HG02870 (cell line): Measurements from ENCODE around the gene AHCTF1.

ENCODE experiments used
- ATAC-seq: cut with Tn5 transposase; IDR thresholded peaks from one replicate; pipeline ENCODE4 v1.9.1; 2021; ENCODE audit warnings: mild to moderate bottlenecking, moderate library complexity; ENCODE audit not compliant: unreplicated experiment

Gene AHCTF1

GRCh38 chr1:246801241-246802020 is 130.3 kb downstream of the AHCTF1 start:
- no peak for ATAC-seq

DNA sequence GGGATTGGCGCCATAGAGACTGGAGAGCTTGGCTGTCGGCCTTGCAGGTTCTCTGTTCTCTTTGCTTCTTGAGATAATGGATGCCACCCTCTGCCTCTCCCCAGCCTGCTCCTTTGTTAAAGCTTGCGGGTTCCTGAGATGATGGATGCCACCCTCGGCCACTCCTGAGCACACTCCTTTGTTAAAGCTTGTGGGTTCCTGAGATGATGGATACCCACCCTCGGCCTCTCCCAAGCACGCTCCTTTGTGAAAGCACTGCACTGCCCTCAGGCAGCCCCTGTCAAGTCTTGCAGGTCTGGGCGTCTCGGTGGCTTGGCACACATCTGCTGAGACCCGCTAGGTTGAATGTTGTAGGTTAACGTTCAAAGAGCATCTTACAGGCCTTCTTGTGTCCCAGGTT is 131.0 kb downstream of the AHCTF1 start:
- ATAC-seq: no peak

- no peak for ATAC-seq
Observed at GRCh38 chr1:246800356-246800755, 131.4 kb downstream of the AHCTF1 start.

GRCh38 chr1:246798606-246799496 is 132.9 kb downstream of the AHCTF1 start:
- ATAC-seq: no peak

DNA sequence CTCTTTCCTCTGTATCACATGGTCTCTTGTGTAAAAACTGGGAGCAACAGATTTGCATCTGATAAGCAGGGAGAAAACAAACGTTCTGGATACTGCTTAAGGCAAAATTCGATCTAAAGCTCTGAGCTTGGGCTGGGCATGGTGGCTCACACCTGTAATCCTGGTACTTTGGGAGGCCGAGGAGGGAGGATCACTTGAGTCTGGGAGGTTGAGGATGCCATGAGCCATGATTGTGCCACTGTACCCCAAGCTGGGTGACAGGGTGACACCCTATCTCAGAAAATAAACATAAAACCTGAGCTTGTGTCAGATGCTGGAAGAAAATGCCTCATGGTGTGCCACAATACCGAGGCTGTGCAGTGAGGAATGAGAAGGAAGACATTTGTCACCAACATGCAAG is 133.6 kb downstream of the AHCTF1 start:
- no peak for ATAC-seq

DNA sequence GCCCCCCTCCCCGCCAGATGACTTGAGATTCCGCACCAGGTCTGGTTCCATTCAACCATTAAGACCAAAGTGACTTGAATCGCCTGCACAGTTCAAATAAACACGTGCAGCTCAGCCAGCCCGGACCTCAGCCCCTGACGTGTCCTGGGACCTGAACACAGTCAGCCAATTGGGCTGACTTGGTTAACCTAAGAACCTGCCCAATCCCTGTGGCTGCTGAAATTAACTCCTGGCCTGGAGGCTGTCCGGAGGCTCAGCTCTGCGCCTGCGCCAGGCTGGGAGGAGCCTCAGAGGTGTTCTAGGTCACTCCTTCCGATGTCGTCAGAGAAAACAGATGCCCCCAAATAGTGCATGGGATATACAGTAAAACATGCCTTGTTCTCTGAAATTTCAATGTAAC is 134.2 kb downstream of the AHCTF1 start:
- ATAC-seq: no peak

- no peak for ATAC-seq
Observed at GRCh38 chr1:246797157-246797556, 134.6 kb downstream of the AHCTF1 start.

DNA sequence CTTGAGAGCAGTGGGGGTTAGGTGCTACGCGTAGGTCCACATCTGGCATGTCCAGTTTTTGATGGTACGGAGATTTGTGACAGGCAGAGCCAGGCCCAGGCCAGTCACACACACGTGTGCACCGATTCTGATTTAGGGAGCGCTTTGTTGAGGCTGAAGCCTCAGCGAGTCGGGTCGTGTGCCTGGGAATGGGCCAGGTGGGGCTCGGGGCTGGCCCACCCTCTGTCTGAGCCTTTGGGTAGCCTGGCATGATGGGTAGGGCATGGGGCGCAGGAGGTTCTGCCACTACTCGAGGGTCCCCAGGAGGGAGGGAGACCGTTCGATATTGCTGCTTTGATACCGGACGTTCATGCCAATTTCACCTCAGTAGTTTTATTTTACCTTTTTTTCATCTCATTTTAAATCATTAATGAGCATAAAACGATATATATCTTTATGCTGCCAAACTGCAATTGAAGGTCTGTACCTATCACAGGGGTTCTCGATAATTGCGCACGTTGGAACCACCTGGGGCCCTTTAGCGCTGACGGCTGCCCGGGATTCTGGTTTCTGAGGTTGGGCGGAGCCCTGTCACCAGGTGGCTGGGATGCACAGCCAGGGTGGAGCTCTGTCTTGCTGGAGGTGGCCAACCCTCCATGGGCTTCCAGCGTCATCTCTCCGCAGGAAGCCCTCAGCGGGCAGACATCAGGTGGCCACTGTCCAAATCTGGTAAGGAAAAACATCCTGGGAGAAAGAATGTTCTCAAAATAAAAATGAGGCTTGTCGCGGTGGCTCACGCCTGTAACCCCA is 135.6 kb downstream of the AHCTF1 start:
- no peak for ATAC-seq

GRCh38 chr1:246794828-246795671 is 136.7 kb downstream of the AHCTF1 start:
- ATAC-seq: no peak

- ATAC-seq: no peak
Observed at GRCh38 chr1:246794048-246794827, 137.5 kb downstream of the AHCTF1 start.

- ATAC-seq: no peak
Observed at GRCh38 chr1:246793356-246793896, 138.3 kb downstream of the AHCTF1 start.

GRCh38 chr1:246792603-246793002 is 139.1 kb downstream of the AHCTF1 start:
- no peak for ATAC-seq

- ATAC-seq: no peak
Observed at GRCh38 chr1:246791303-246791918, 140.3 kb downstream of the AHCTF1 start.

- no peak for ATAC-seq
Observed at GRCh38 chr1:246790833-246791232, 140.9 kb downstream of the AHCTF1 start.

DNA sequence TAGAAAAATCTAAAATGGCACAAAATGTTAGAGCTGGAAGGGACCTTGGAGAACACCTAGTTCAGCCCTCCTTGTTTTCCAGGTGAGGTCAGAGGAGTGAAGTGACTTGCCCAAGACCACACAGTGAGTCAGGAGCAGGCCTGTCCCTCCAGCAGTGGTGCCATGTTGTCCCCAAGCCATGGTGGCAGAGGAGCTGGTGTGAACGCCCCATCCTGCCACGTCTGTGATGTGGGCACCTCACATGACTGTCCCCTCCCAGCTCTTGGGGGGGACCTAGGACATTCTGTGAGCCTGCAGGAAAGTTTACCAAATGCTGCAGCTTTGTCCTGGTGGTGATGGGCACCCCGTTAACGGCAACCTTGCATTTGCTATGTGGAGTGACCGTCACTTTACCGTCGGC is 141.4 kb downstream of the AHCTF1 start:
- no peak for ATAC-seq

DNA sequence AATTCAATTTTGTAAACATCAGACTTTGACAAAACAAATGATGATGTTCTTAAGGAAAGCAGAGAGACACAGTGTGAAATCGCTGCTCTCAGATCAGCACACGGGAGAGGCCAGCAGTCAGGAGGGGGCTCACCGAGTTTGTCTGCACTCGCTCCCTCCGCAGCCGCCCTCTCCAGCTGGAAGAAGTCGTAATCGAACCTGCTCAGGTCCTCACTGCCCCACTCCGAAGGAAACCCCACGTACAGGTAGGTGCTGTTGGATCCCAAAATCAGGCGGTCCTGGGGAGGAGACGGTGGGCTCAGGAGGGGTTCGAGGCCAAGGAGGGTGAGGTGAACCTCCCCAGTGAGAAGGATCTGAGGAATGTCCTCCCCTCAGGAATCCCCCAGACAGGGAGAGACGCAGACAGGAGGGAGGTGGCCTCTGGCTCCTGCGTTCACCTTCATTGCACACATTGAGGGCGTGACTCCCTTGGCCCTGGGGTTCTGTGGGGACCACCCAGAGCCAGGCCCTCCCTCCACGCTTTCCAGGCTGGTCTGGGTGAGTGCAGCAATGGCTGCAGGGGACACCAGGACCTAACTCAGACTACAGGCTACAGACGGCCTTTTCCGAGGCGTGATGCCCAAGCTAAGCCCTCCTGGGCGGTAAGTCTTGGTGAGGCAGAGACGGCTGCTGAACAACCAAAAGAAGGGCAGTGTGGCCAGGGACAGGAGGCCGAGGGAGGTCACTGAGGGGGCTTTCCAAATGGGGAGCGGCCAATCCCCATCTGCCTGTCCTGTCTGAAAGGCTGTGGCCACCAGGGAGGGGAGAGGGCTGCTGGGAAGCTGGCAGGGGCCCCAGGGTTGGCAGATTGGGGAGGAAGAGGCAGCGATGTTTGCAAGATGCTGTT is 142.1 kb downstream of the AHCTF1 start:
- no peak for ATAC-seq
